GM06990 (cell line): Measurements from ENCODE around the gene IL1RAP.
A peak's percentile ranks its signal among the peaks of the same experiment; 100 is the strongest.

Source experiments
- DNase-seq: peaks from one replicate; pipeline ENCODE4 v3.0.0-alpha.2; 2011; ENCODE audit not compliant: insufficient read length; ENCODE audit errors: extremely low read depth
- H3K27me3 ChIP-seq: replicated peaks from 2 replicates; pipeline ENCODE4 v1.6.0; 2011; ENCODE audit warnings: low read length; ENCODE audit not compliant: control insufficient read depth, insufficient read depth
- H3K36me3 ChIP-seq: 2 replicates; pipeline ENCODE4 v1.5.1; 2011; ENCODE audit warnings: low read length; ENCODE audit not compliant: control insufficient read depth, insufficient read depth
- H3K4me3 ChIP-seq: replicated peaks from 2 replicates; pipeline ENCODE4 v1.5.1; 2011; ENCODE audit warnings: low read depth, mild to moderate bottlenecking, control low read depth, low read length
- TF ChIP-seq, protein P1 (sequence below): IDR thresholded peaks from 2 replicates; pipeline ENCODE4 v1.5.1; 2011; ENCODE audit warnings: low read length, control low read depth, mild to moderate bottlenecking, inconsistent platforms; ENCODE audit not compliant: insufficient read depth, poor library complexity, severe bottlenecking

The IL1RAP gene

GRCh38 chr3:190695225-190695624 lies 181.3 kb downstream of the IL1RAP start:
- TF ChIP-seq, protein P1, sequence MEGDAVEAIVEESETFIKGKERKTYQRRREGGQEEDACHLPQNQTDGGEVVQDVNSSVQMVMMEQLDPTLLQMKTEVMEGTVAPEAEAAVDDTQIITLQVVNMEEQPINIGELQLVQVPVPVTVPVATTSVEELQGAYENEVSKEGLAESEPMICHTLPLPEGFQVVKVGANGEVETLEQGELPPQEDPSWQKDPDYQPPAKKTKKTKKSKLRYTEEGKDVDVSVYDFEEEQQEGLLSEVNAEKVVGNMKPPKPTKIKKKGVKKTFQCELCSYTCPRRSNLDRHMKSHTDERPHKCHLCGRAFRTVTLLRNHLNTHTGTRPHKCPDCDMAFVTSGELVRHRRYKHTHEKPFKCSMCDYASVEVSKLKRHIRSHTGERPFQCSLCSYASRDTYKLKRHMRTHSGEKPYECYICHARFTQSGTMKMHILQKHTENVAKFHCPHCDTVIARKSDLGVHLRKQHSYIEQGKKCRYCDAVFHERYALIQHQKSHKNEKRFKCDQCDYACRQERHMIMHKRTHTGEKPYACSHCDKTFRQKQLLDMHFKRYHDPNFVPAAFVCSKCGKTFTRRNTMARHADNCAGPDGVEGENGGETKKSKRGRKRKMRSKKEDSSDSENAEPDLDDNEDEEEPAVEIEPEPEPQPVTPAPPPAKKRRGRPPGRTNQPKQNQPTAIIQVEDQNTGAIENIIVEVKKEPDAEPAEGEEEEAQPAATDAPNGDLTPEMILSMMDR, result no peak
- Histone ChIP-seq H3K36me3 (no peaks in the 10 kb centered on the region), H3K4me3 (no peak overlapping the region), H3K27me3 (no peaks in the 10 kb centered on the region)
- DNase-seq, result no peak

DNA sequence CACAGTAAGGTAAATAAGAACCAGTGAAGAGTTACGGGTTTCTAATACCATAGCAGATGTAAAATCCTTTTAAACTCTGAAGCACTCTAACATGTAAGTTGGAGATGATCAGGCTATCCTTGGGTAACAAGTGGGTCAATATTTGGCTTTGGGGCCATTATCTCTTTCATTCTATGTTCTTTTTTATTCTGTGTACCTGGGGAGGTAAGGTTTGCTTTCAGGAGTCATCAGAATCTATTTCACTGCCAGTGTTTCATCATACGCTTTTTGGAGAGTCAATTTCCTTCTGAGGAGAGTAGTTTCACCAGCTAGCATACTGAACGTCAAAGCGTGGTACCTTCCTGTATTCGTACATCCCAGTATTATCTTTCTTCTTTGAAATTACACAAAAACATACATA lies 182.1 kb downstream of the IL1RAP start:
- no peak for DNase-seq
- H3K4me3 ChIP-seq, result no peak overlapping the region
- no peaks in the 10 kb centered on the region for H3K36me3 ChIP-seq
- TF ChIP-seq, protein P1, result no peak
- no peaks in the 10 kb centered on the region for H3K27me3 ChIP-seq

GRCh38 chr3:190696777-190697501 lies 183.1 kb downstream of the IL1RAP start:
- DNase-seq, result no peak
- no peaks in the 10 kb centered on the region for H3K27me3 ChIP-seq
- no peaks in the 10 kb centered on the region for H3K36me3 ChIP-seq
- TF ChIP-seq, protein P1, result peak; percentile 45
- H3K4me3 ChIP-seq, result no peak overlapping the region

- H3K4me3 ChIP-seq, result no peak overlapping the region
- H3K27me3 ChIP-seq, result no peaks in the 10 kb centered on the region
- no peaks in the 10 kb centered on the region for H3K36me3 ChIP-seq
- TF ChIP-seq, protein P1, result no peak
- DNase-seq, result no peak
Measured at GRCh38 chr3:190697502-190697830, 183.6 kb downstream of the IL1RAP start.

- Histone ChIP-seq H3K4me3 (no peak overlapping the region), H3K36me3 (no peaks in the 10 kb centered on the region), H3K27me3 (no peaks in the 10 kb centered on the region)
- TF ChIP-seq, protein P1, result no peak
- DNase-seq, result no peak
Measured at GRCh38 chr3:190697901-190698300, 184.0 kb downstream of the IL1RAP start.

DNA sequence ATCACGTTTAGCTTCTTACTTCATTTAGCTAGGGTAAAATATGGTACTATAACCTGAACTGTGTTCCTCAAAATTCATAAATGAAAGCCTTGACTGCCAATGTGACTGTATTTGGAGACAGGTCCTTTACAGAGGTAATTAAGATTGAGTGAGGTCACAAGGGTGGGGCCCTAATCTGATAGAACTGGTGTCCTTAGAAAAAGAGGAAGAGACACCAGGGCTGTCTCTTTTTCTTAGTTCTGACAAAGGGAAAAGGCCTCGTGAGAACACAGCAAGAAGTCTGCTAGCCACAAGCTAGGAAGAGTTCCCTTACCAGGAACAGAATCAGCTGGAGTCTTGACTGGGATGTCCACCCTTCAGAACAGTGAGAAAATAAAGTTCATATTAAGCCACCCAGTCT lies 185.9 kb downstream of the IL1RAP start:
- no peak for DNase-seq
- Histone ChIP-seq H3K27me3 (no peaks in the 10 kb centered on the region), H3K36me3 (no peaks in the 10 kb centered on the region), H3K4me3 (no peak overlapping the region)
- TF ChIP-seq, protein P1, result no peak
